GM21717 (cell line): ENCODE data around the gene EFCAB14.
A peak's percentile ranks its signal among the peaks of the same experiment; 100 is the strongest.
"Not testable (repeated sequence)": the region's sequence is repeated elsewhere in the genome, so short reads cannot be mapped to it uniquely, and the experiment has no call there.

Experiments used
- ATAC-seq: cut with Tn5 transposase; IDR thresholded peaks from one replicate; pipeline ENCODE4 v1.9.1; 2021; ENCODE audit warnings: mild to moderate bottlenecking, moderate library complexity; ENCODE audit not compliant: unreplicated experiment

Gene EFCAB14

DNA sequence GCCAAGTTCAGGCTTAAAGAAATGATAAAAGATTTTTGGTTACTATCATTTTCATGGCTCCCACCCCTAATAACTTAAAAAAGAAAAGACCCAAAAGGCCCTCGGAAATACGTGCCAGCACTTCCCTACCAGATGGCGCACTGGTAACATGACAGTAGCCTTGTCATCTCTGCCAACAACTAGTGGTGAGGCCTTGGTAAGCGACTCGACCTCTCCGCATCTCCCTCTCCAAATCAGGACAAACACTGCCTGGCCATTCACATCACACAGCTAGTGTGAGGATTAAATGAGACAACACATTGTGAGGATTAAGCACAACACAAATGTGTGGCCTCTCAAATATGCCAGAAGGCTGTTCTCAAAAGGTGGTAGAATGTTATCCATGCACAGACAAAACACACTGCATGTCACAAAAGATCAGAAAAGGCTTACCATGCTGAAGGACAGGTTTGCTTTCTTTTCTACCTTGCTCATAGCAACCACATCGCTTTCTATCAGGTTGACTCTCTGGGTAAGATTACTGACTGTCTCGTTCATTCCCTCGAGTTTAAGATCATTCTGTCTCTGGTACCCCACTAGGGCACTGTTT, 30.9 kb downstream of the EFCAB14 start:
- ATAC-seq = no peak

DNA sequence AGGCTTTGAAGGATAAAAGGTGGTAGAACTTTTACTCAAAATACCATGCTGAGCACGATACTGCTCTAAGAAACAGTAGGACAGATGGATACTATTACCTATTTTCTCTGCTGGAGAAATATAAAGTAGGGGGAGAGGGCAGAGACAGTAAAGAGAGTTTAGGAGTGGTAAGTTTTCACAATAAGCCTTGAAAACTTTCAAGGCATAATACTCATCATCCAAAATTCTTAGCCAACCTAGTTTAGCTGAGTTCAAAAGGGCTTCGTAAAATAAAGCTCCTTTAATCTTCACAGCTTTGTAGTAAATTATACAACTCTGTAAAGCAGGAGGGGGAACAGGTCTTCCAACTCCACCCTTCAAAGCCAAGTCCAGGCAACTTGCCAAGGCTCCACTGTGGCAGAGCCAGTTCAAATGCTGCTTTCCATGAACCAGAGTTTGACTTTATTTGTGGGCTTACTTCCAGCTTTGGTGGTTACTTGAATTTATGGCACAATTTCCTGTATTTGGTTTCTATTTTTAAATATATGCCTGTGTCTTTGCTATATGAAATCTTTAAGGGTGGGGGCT, 31.7 kb downstream of the EFCAB14 start:
- no peak for ATAC-seq

- ATAC-seq = no peak
Observed at GRCh38 chr1:46686255-46686654, 32.7 kb downstream of the EFCAB14 start.

GRCh38 chr1:46684670-46685069, 34.2 kb downstream of the EFCAB14 start:
- ATAC-seq = no peak

DNA sequence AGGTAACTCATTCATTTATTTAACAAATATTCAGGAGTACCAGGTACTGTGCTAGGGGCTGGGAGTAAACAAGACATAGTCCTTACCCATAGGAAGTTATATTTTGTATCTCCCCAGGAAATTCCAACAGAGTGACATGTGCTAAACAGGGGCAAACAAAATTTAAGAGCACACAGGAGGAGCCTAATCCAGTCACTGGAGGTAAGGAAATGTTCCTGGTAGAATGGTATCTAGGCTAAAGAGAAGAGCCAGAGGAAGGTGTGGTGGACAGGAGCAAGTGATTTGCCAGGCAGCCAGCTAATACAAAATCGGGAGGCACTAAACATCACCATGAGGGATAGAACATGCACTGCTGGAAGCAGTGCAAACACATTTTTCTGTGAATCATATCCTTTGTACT, 36.9 kb downstream of the EFCAB14 start:
- ATAC-seq = no peak

DNA sequence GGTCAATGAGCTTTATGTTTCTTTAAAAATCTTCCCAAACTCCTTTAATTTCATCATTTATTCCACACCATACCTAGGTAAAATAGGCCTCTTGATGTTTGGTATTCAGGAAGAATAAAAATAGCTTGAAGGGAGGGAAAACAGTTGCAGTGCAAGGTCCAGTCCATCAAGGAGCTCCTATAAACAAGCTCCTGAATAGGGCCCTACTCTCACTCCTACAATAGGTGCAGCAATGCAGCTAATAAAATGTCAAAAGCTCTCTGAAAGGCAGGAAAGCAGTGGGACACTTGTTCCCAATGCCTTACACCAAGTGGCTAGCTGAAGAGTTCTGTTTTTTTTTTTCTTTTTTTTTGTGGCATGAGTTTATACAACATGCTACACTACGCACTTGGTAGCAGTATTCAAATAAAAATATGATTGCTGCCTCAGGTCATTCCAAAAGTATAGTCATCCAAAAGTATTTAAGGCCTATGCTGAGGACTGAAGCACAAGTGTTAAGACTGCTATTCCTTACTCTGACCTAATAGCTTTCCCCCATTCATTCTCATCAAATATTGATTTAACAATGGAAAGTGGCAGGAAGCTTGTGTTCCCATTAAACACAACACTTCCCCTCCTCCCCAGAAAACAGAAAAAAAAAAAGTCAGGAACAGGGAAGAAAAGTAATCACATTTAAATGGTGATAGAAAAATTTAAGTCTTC, 37.4 kb downstream of the EFCAB14 start:
- no peak for ATAC-seq

DNA sequence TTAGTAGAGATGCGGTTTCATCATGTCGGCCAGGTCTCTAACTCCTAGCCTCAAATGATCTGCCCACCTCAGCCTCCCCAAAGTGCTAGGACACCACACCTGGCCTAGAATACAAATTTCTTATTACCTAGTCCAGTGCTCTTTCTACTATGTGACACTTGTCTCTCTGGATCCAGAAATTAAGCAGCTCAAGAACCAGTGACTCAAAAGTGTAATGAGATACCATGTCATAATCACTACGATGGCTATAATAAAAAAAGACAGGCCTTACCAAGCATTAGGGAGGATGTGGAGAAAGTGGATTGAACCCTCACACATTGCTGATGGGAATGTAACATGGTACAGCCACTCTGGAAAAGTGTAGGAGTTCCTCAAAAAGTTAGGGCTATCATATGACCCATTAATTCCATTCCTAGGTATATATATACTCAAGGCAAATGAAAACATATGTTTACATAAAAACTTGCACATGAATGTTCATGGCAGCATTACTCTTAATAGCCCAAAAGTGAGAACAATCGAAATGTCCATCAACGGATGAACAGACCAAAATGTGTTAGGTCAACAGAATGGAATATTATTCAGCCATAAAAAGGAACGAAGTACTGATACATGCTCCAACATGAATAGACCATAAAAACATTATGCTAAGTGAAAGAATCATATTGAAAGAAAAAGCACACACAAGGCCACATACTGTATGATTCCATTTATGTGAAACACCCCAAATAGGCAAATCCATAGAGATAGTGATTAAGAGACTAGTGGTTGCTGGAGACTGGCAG, 38.9 kb downstream of the EFCAB14 start:
- ATAC-seq = no peak

DNA sequence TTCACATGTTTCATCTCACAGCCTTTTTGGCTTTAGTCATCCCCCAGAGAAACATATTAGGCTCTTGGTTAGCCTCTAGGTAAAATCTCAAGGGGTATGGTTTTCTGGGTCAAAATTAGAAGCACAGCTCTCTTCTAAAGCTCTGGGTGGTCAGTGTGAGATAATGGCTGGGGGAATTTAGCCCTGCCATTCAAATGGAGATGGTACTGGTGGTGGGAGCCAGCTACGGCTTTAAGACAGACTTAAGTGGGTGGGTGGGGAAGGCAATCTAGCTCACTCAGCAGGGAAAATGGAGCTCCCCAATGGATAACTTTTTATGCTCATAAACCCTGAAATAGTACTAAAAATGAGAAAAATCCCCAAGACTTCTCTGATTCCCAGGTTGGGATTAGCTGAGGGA, 41.6 kb downstream of the EFCAB14 start:
- ATAC-seq = no peak

GRCh38 chr1:46676531-46676930, 42.4 kb downstream of the EFCAB14 start:
- no peak for ATAC-seq

GRCh38 chr1:46675549-46676314, 43.2 kb downstream of the EFCAB14 start:
- peak; percentile 75 for ATAC-seq

GRCh38 chr1:46673749-46674182, 45.1 kb downstream of the EFCAB14 start:
- no peak for ATAC-seq

DNA sequence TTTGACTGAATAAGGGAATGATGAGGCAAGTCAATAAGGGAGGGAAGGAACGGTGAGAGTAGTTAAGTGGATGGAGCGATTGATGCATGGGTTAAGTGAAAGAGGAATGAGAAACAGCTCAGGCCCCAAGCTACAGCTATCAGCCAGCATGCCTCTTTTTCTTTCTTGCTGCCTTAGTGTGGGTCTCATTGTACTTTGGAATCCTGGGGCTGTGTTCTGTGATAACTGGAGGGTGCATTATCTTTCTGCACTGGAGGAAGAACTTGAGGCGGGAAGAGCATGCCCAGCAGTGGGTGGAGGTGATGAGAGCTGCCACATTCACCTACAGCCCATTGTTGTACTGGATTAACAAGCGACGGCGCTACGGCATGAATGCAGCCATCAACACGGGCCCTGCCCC, 46.2 kb downstream of the EFCAB14 start:
- ATAC-seq = no peak

GRCh38 chr1:46671554-46671953, 47.4 kb downstream of the EFCAB14 start, which contains the start of gene TEX38:
Gene TEX38 (plus strand): TSS chr1:46671854. CDS start chr1:46671935, 81 bp downstream.
- ATAC-seq = no peak

GRCh38 chr1:46670134-46670533, 48.8 kb downstream of the EFCAB14 start:
- ATAC-seq = no peak

DNA sequence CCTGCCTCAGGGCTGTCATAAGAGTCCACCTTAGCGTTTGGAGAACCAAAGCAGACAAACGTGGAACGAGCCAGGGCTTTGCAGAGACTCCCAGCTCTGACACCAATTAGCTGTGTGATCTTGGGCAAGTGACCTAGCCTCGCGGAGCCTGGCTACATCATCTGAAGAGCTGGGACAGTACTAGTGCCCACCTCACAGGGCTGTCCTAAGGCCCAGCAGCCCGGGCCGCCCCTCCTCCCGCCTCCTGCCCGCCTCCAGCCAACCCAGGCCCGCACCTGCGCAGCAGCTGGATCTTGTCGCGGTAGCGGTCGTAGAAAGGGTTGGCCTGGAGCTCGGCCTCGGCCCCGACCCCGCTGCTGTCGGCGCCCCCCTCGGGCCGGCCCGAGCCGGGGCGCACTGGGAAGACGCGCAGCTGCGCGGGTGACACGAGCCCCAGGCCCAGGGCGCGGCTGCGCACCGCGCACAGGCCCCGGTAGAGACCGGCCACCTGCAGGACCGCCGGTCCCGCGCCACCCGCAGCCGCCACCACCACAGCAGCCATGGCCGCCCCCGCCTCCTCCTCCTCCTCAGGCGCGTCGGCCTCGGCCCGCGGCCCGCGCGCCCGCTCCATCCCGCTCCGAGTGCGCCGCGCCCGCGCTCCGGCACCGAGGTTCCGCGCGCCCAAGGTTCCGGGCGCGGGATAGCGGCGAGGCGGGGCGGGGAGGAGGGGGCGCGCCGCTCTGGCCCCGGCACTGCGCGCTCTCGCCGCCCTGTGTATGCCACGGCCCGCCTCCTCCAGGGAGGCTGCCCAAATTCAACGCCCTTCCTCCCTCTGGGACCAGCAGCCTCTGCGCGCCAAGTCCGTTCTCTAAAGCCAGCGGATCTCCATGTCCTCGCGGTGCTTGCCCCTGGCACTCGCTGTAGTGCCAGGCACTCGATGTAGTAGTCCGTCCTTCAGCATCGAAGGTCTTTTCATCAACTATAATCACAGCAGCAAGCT, 50.8 kb downstream of the EFCAB14 start, which contains the start of gene ATPAF1:
ATPAF1 (minus strand) TSS at position 583 of the 979 bp plus-strand sequence; CDS start at position 541, 42 bp downstream.
- peak; percentile 70 for ATAC-seq

GRCh38 chr1:46665983-46666382, 52.9 kb downstream of the EFCAB14 start:
- ATAC-seq = no peak

GRCh38 chr1:46662919-46663318, 56.0 kb downstream of the EFCAB14 start:
- not testable (repeated sequence) for ATAC-seq

- peak; percentile 78 for ATAC-seq
Observed at GRCh38 chr1:46660116-46660515, 58.8 kb downstream of the EFCAB14 start.

DNA sequence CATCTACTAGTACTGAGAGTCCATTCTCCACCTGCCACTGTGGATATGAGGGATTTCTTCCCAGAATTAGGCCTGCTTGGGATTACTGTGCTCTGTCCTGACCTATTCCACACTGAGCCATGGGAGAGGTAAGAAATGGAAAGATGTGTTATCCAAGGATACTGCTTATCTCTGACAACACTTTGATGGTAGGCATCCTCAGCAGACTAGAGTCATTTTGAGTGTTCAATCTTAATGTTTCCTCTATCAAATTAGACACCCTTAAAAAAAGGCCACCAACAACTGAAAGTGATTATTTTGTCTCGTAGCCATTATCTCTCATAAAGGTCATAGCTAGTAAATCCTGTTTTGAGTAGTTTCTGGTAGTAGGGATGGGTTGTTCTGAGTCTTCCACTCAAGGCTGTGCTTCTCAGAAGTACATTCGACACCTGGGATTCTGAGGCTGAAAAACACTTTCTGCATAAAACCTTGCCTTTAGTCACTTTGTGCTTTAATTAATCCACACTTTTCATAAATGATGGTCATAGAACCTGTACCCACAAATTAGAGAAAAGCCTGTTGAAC, 59.5 kb downstream of the EFCAB14 start:
- ATAC-seq = peak; percentile 51
